Spleen (tissue), 11 donors: ENCODE data around the gene ZNF319. TPM values are rescaled to one million over a fixed set of nuclear protein-coding genes. Genes with fewer than 3 reads are reported as not detected.
"Not testable (repeated sequence)": the region's sequence is repeated elsewhere in the genome, so short reads cannot be mapped to it uniquely, and the experiment has no call there.

Experiments used
- DNase-seq: peaks from one replicate; pipeline ENCODE4 v3.0.0-alpha.2; 2020
- H3K27ac ChIP-seq, 8 donors: fragments of 200-600 bp; sonication (generic) in 7 of 8; 1 replicate in 4 of 8; 2 replicates in 4 of 8; pipeline versions ENCODE4 v1.5.0 to v1.8.0; 2016 to 2021; ENCODE audit warnings: inconsistent platforms in 4 of 8, mild to moderate bottlenecking in 4 of 8, moderate library complexity in 1 of 8
- H3K27me3 ChIP-seq, 7 donors: fragments of 200-600 bp; sonication (generic) in 6 of 7; replicated peaks in 1 of 7; 1 replicate in 4 of 7; 2 replicates in 3 of 7; pipeline versions ENCODE4 v1.5.0 to v1.8.0; 2016 to 2021; ENCODE audit warnings: inconsistent platforms in 3 of 7, mild to moderate bottlenecking in 1 of 7
- H3K36me3 ChIP-seq, 6 donors: fragments of 200-600 bp; sonication (generic) in 5 of 6; 1 replicate in 4 of 6; 2 replicates in 2 of 6; pipeline versions ENCODE4 v1.5.0 to v1.8.0; 2016 to 2021; ENCODE audit warnings: inconsistent platforms in 2 of 6
- H3K4me1 ChIP-seq, 6 donors: fragments of 200-600 bp; sonication (generic) in 5 of 6; 1 replicate in 3 of 6; 2 replicates in 3 of 6; pipeline versions ENCODE4 v1.5.0 to v1.8.0; 2016 to 2021; ENCODE audit warnings: inconsistent platforms in 3 of 6
- H3K4me3 ChIP-seq, 8 donors: fragments of 200-600 bp; sonication (generic) in 7 of 8; 1 replicate in 4 of 8; 2 replicates in 4 of 8; pipeline versions ENCODE4 v1.5.0 to v1.8.0; 2016 to 2021; ENCODE audit warnings: inconsistent platforms in 4 of 8, mild to moderate bottlenecking in 4 of 8, moderate library complexity in 2 of 8
- H3K9me3 ChIP-seq, 8 donors: fragments of 200-600 bp; sonication (generic) in 7 of 8; 1 replicate in 4 of 8; 2 replicates in 4 of 8; pipeline versions ENCODE4 v1.5.0 to v1.8.0; 2016 to 2021; ENCODE audit warnings: inconsistent platforms in 4 of 8
- CTCF ChIP-seq, 11 experiments: fragments of 200-600 bp in 7 of 11; fragments of 450-650 bp in 4 of 11; sonication (generic) in 4 of 11; IDR thresholded peaks in 8 of 11; conservative IDR thresholded peaks in 3 of 11; 1 replicate in 7 of 11; 2 replicates in 4 of 11; pipeline versions ENCODE4 v1.4.0 to v1.8.0; 2016 to 2021; ENCODE audit warnings: antibody characterized with exemption in 11 of 11, inconsistent platforms in 4 of 11, mild to moderate bottlenecking in 1 of 11
- POLR2A ChIP-seq, 3 donors: fragments of 450-650 bp; IDR thresholded peaks; one replicate each; pipeline ENCODE4 v1.5.1; 2017; ENCODE audit warnings: antibody characterized with exemption in 3 of 3, mild to moderate bottlenecking in 1 of 3
- POLR2AphosphoS5 ChIP-seq, 3 donors: sonication (generic); formaldehyde crosslinking; IDR thresholded peaks; one replicate each; pipeline ENCODE4 v1.5.1; 2017; ENCODE audit warnings: antibody characterized with exemption in 3 of 3
- WGBS, 5 donors: extraction: QIAGEN DNeasy Blood & Tissue Kit in 3 of 5; methylation state at CpG; one replicate each; pipeline versions ENCODE4 v1.1.5 to v1.1.7; 2013 to 2018; 5-methylcytosine and 5-hydroxymethylcytosine counted together
- intact Hi-C: fragments of 100-400 bp; cut with DNase I; formaldehyde crosslinking; loops from one replicate; pipeline ENCODE4 v1.15.0; 2023; ENCODE audit warnings: low total_unique reads
- polyA plus RNA-seq, 3 donors: library from polyadenylated mRNA; stranded (reverse); fragments of 200-250 nt; gene quantifications; one replicate each; pipeline ENCODE4 v1.2.1, GENCODE V29; 2013
- total RNA-seq, 7 donors: library from RNA; depleted of rRNA in 3 of 7; stranded (reverse); fragments of >200 nt in 3 of 7; fragmentation: NEBNext Ultra II Directional in 4 of 7; extraction: Animal tissue kit (Norgen Biotek cat#: 25700) in 4 of 7; gene quantifications; one replicate each; pipeline versions ENCODE4 v1.1.0 to v1.2.1, GENCODE V29; 2016 to 2021
- donor health status: healthy with polysubstance abuse.
- donor health status: DM: no; HTN: no; CAD: no; lungs with moderate emphysema.
- donor health status: DM: no; HTN: no; CAD: no.
- donor health status: Bipolar disorder and iron deficiency.
- donor health status: healthy.
- donor health status: DM: no; HTN: no; CAD: no.
- donor health status: DM: yes; HTN: yes; CAD: no.

Gene ZNF319
- total and polyA plus RNA-seq, 10 donors: 3.0 to 23.4 (median 16.1) TPM

- H3K4me1 ChIP-seq: peaks cover 0 to 2% (median 0%) of the 10 kb centered on the region in 6 donors
- no peaks in the 10 kb centered on the region for H3K27me3 ChIP-seq
- peaks cover 0 to 5% (median 2%) of the 10 kb centered on the region in 8 donors for H3K9me3 ChIP-seq
- TF ChIP-seq POLR2AphosphoS5 (IDR thresholded peaks at IDR 0.05) (no peak), POLR2A (IDR thresholded peaks at IDR 0.05) (no peak), CTCF (IDR thresholded peaks at IDR 0.05 in 8 of 11, conservative IDR thresholded peaks at IDR 0.05 in 3 of 11) (no peak)
- intact Hi-C loops: no loop called here
- peaks cover 2 to 96% (median 44%) of the 10 kb centered on the region in 6 donors for H3K36me3 ChIP-seq
- DNase-seq: peak; percentile 5
- H3K4me3 ChIP-seq: no peak overlapping the region
- WGBS, 5 donors: 79 to 89% (median 87%) methylated on average over 3 of the region's 3 CpGs
- no peak overlapping the region for H3K27ac ChIP-seq
Measured at GRCh38 chr16:58010886-58011285, 10.4 kb upstream of the ZNF319 start.

GRCh38 chr16:58009856-58010416 is 9.5 kb upstream of the ZNF319 start:
- TF ChIP-seq POLR2AphosphoS5 (IDR thresholded peaks at IDR 0.05): no peak
- no peak for TF ChIP-seq POLR2A (IDR thresholded peaks at IDR 0.05)
- TF ChIP-seq CTCF (IDR thresholded peaks at IDR 0.05 in 8 of 11, conservative IDR thresholded peaks at IDR 0.05 in 3 of 11): no peak
- Histone ChIP-seq H3K4me3 (no peak overlapping the region), H3K4me1 (peaks cover 0 to 8% (median 4%) of the 10 kb centered on the region in 6 donors), H3K27ac (no peak overlapping the region), H3K27me3 (no peaks in the 10 kb centered on the region), H3K36me3 (peaks cover 2 to 94% (median 44%) of the 10 kb centered on the region in 6 donors), H3K9me3 (peaks cover 0 to 5% (median 2%) of the 10 kb centered on the region in 8 donors)
- peak; percentile 54 for DNase-seq
- WGBS, 5 donors: 87 to 92% (median 88%) methylated on average over 11 of the region's 11 CpGs
- intact Hi-C loops: loop anchor here (10.0 kb wide), 2 partner anchors 255 to 415 kb away; no protein-coding TSS in a partner anchor

- H3K27ac ChIP-seq, H3K4me3 ChIP-seq, H3K9me3 ChIP-seq, H3K27me3 ChIP-seq: not testable (repeated sequence)
- peaks cover 0 to 69% (median 18%) of the 10 kb centered on the region in 6 donors for H3K36me3 ChIP-seq
- H3K4me1 ChIP-seq: peaks cover 0 to 51% (median 24%) of the 10 kb centered on the region in 6 donors
- intact Hi-C loops: loop anchor here (2.0 to 10.0 kb wide), 3 partner anchors 104 to 410 kb away; no protein-coding TSS in a partner anchor
- peak; percentile 61 for DNase-seq
- WGBS, 5 donors: 90 to 96% (median 91%) methylated on average over 12 of the region's 12 CpGs
Measured at GRCh38 chr16:58004736-58005135, 4.3 kb upstream of the ZNF319 start.

GRCh38 chr16:58002936-58003335 is 2.5 kb upstream of the ZNF319 start:
- WGBS, 5 donors: 93 to 99% (median 95%) methylated on average over 5 of the region's 5 CpGs
- intact Hi-C loops: loop anchor here (10.0 kb wide), 2 partner anchors 248 to 408 kb away; no protein-coding TSS in a partner anchor
- DNase-seq: peak; percentile 57
- Histone ChIP-seq H3K27ac (no peak overlapping the region), H3K4me1 (peaks cover 9 to 69% (median 42%) of the 10 kb centered on the region in 6 donors), H3K36me3 (peaks cover 0 to 57% (median 16%) of the 10 kb centered on the region in 6 donors), H3K4me3 (no peak overlapping the region), H3K27me3 (no peaks in the 10 kb centered on the region), H3K9me3 (peaks cover 0 to 5% (median 2%) of the 10 kb centered on the region in 8 donors)
- no peak for TF ChIP-seq POLR2AphosphoS5 (IDR thresholded peaks at IDR 0.05)
- no peak for TF ChIP-seq POLR2A (IDR thresholded peaks at IDR 0.05)
- no peak for TF ChIP-seq CTCF (IDR thresholded peaks at IDR 0.05 in 8 of 11, conservative IDR thresholded peaks at IDR 0.05 in 3 of 11)
